ENCODE measurements around the gene SUPT6H. TPM values are rescaled to one million over a fixed set of nuclear protein-coding genes. Genes with fewer than 3 reads are reported as not detected.

Gene SUPT6H
- total RNA-seq, 2 experiments from 2014 or later, result 33.7 to 76.5 TPM

GRCh38 chr17:28635506-28635905, 26.5 kb upstream of the SUPT6H start:
- intact Hi-C loops (cut with micrococcal nuclease; ENCODE audit: unreplicated experiment), result no loop called here
- H3K4me3 ChIP-seq (ENCODE audit: low read depth, low read length, poor library complexity, severe bottlenecking), result no peak overlapping the region

GRCh38 chr17:28641579-28641978, 20.4 kb upstream of the SUPT6H start:
- CTCF ChIA-PET (ENCODE audit: unreplicated experiment), result no interaction called here
- Histone ChIP-seq H3K4me2 (ENCODE audit: low read length) (no peak overlapping the region), H3K9me3 (ENCODE audit: low read length) (no peaks in the 10 kb centered on the region), H3K36me3 (ENCODE audit: insufficient read depth, low read length) (peaks cover 72% of the 10 kb centered on the region), H2AFZ (ENCODE audit: low read length) (no peak overlapping the region), H4K20me1 (ENCODE audit: insufficient read depth, low read length) (peaks cover 9% of the 10 kb centered on the region; the same call in 1 of the 2 replicates), H3K9me2 (ENCODE audit: insufficient read depth, low read length) (no peaks in the 10 kb centered on the region), H3K4me1 (ENCODE audit: insufficient read depth, low read length, poor library complexity, severe bottlenecking) (peaks cover 23% of the 10 kb centered on the region), H3K79me2 (ENCODE audit: insufficient read depth, low read depth, low read length) (peaks cover 37% of the 10 kb centered on the region), H3K4me3 (ENCODE audit: low read depth, low read length, poor library complexity, severe bottlenecking) (no peak overlapping the region), H3K27ac (ENCODE audit: low read depth, low read length, poor library complexity, severe bottlenecking) (no peak overlapping the region)
- POLR2A ChIA-PET, result interaction anchor here (0.5 to 0.7 kb wide), 3 partner anchors 8 to 173 kb away, joined by 4 to 5 read pairs (median 4); partner anchors contain the start of gene PROCA1
- DNase-seq (ENCODE audit: low spot score), result no peak
- no peak for TF ChIP-seq CTCF (conservative IDR thresholded peaks at IDR 0.05; ENCODE audit: low read length)
- no TSS peak for BruUV-seq (replicated peaks)
- intact Hi-C loops (cut with micrococcal nuclease; ENCODE audit: unreplicated experiment), result no loop called here

More at GRCh38 chr17:28635506-28635905, 26.5 kb upstream of the SUPT6H start:
- ChIA-PET POLR2A (no interaction called here), CTCF (ENCODE audit: unreplicated experiment) (no interaction called here)
- Histone ChIP-seq H3K36me3 (ENCODE audit: insufficient read depth, low read length) (peaks cover 98% of the 10 kb centered on the region), H3K9me2 (ENCODE audit: insufficient read depth, low read length) (no peaks in the 10 kb centered on the region), H3K4me1 (ENCODE audit: insufficient read depth, low read length, poor library complexity, severe bottlenecking) (no peaks in the 10 kb centered on the region), H3K9me3 (ENCODE audit: low read length) (no peaks in the 10 kb centered on the region), H3K4me2 (ENCODE audit: low read length) (no peak overlapping the region), H3K27ac (ENCODE audit: low read depth, low read length, poor library complexity, severe bottlenecking) (no peak overlapping the region), H3K79me2 (ENCODE audit: insufficient read depth, low read depth, low read length) (peaks cover 14% of the 10 kb centered on the region; the same call in 1 of the 2 replicates), H2AFZ (ENCODE audit: low read length) (no peak overlapping the region), H4K20me1 (ENCODE audit: insufficient read depth, low read length) (no peaks in the 10 kb centered on the region)
- BruUV-seq (replicated peaks), result no TSS peak
- TF ChIP-seq EZH2phosphoT487 (IDR thresholded peaks at IDR 0.05; ENCODE audit: borderline replicate concordance, low read depth, low read length), result no peak
- no peak for TF ChIP-seq CTCF (conservative IDR thresholded peaks at IDR 0.05; ENCODE audit: low read length)
- DNase-seq (ENCODE audit: low spot score), result no peak

DNA sequence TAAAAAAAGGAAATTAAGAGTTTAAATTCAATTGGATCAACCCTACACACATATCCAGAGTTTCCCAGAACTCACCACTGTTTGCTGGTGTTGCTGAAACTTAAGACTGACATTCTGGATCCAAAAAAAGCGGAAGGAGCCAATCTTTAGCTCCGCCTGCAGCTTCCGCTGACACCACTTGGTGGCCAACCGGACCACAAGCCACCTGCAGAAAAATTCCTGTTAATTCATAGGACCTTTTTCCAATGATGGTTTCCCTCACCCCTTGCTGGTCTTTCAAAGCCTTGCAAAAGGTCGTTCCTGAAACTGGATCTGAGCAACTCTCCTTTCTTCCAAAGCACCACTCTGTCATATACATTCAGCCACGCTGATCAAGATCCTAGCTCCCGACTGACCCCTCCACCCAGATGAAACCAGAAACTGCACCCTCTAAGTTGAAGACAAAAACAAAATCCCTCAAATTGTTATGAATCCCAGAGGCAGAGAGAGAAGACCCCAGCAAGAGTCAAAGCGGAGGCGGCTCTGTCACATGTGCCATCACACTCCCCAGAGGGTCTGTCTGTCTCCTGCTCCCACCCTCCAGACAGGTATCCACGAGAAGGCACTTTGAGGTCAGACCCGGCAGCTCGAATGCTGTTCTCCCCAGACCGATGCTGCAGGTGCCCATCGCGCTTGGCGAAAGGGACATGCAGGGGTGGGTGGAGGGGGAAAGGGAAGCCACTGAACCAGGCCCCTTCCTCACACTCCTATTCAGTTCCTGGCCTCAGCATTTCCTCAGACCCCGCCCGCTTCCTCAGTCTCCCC, 17.8 kb upstream of the SUPT6H start:
- H3K36me3 ChIP-seq (ENCODE audit: insufficient read depth, low read length), result peaks cover 64% of the 10 kb centered on the region
- BruUV-seq (replicated peaks), result no TSS peak
- TF ChIP-seq CTCF (conservative IDR thresholded peaks at IDR 0.05; ENCODE audit: low read length) (peak; percentile 80), EZH2phosphoT487 (IDR thresholded peaks at IDR 0.05; ENCODE audit: borderline replicate concordance, low read depth, low read length) (no peak)

More for the DNA sequence above, 17.8 kb upstream of the SUPT6H start:
- DNase-seq (ENCODE audit: low spot score), result peak; percentile 74
- POLR2A ChIA-PET, result interaction anchor here (0.7 to 3.3 kb wide), 10 partner anchors 10 to 1012 kb away, joined by 3 to 17 read pairs (median 3); partner anchors contain the start of genes ALDOC, SDF2 and SUPT6H
- peaks cover 37% of the 10 kb centered on the region for H3K79me2 ChIP-seq (ENCODE audit: insufficient read depth, low read depth, low read length)
- peak overlapping the region; percentile 76 for H3K4me2 ChIP-seq (ENCODE audit: low read length)
- peak overlapping the region; percentile 61; the same call in 1 of the 2 replicates for H2AFZ ChIP-seq (ENCODE audit: low read length)
- H3K9me2 ChIP-seq (ENCODE audit: insufficient read depth, low read length), result no peaks in the 10 kb centered on the region
- no peaks in the 10 kb centered on the region for H3K9me3 ChIP-seq (ENCODE audit: low read length)
- H4K20me1 ChIP-seq (ENCODE audit: insufficient read depth, low read length), result peaks cover 9% of the 10 kb centered on the region; the same call in 1 of the 2 replicates
- peak overlapping the region; percentile 70 for H3K27ac ChIP-seq (ENCODE audit: low read depth, low read length, poor library complexity, severe bottlenecking)
- peak overlapping the region; percentile 95 for H3K4me3 ChIP-seq (ENCODE audit: low read depth, low read length, poor library complexity, severe bottlenecking)
- CTCF ChIA-PET (ENCODE audit: unreplicated experiment), result interaction anchor here (0.9 to 2.3 kb wide), 3 partner anchors 18 to 34 kb away, joined by 3 to 13 read pairs (median 3); partner anchors contain the start of genes SDF2 and SUPT6H
- intact Hi-C loops (cut with micrococcal nuclease; ENCODE audit: unreplicated experiment), result no loop called here
- peaks cover 32% of the 10 kb centered on the region for H3K4me1 ChIP-seq (ENCODE audit: insufficient read depth, low read length, poor library complexity, severe bottlenecking)

Measured in OCI-LY7 (cell line).